Activated effector memory CD4-positive, alpha-beta T cell treated with anti-CD3 and anti-CD28 coated beads, Interleukin-2, amount 50 U/mL, for 16 hours (primary cell): Measurements from ENCODE around the gene CIAO1.
"Not testable (repeated sequence)": the region's sequence is repeated elsewhere in the genome, so short reads cannot be mapped to it uniquely, and the experiment has no call there.

Source experiments
- DNase-seq: peaks from one replicate; pipeline ENCODE4 v3.0.0-alpha.2; 2020

CIAO1 gene

DNA sequence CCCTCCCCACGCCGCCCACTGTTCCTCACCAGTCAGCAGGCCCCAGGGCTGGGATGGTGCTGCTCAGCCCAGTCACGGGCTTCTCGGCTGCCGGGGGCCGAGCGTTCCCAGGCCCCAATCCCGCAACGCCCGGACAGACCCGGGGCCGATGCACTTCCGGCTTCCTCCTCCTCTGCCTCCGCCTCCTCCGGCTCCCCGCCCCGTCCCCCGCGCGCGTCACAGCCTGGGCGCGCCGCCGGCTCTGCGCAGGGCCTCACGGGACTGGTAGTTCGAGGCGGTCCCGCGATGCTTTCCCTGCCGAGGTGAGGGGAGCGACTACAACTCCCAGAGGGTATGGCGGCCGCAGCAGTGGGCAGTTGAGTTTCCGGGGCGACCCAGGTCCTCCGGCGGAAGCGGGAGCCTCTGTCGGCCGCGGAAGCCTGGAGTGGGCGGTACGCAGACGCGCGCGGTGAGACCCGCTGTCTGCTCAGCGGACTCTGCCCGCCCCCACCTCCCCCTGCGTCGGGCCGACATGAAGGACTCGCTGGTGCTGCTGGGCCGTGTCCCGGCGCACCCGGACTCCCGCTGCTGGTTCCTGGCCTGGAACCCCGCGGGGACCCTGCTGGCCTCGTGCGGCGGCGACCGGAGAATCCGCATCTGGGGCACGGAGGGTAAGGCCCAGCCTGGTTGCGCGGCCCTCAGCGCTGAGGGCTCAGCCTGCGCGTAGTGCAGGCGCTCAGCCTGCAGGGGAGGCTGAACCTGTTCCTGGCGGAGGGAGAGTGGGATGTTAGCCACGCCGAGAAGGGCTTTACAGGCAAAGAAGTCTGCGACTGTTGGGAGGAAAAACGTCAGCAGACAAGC lies at the start of gene CIAO1, which contains the start of gene TMEM127:
CIAO1 (plus strand) TSS at position 386 of the 840 bp plus-strand sequence; CDS start at position 512, 126 bp downstream.
TMEM127 (minus strand) TSS at position 158 of the 840 bp plus-strand sequence. CDS start 616 bp downstream, outside the sequence.
- DNase-seq, result peak; percentile 99

GRCh38 chr2:96218508-96219131 lies 47.4 kb upstream of the CIAO1 start:
- DNase-seq, result no peak

GRCh38 chr2:96219959-96220358 lies 46.1 kb upstream of the CIAO1 start:
- not testable (repeated sequence) for DNase-seq

- DNase-seq, result not testable (repeated sequence)
Measured at GRCh38 chr2:96221106-96221505, 44.9 kb upstream of the CIAO1 start.

DNA sequence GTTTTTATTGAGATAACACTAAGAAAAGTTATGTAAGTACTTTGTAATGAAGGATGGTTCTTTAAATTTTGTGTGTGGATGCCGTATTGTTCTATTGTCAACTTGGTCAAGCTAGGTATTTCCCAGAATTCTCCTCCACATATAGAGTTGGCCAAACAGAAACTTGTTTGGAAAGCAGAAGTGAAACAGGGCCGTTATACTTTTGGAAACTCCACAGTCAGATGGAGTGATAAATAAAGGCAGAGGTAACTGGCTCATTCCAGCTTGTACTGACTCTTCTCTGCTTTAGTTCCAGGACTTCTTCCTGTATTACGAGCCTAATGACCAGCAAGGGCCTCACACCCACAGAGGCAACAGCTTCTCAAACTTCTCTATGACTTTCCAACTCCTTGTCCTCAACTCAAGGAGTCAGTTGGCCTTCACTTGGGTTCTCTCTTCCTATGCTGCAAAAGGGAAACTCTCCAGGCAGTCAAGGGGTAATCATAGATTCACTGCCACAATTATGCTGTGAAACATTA lies 41.0 kb upstream of the CIAO1 start:
- no peak for DNase-seq

DNA sequence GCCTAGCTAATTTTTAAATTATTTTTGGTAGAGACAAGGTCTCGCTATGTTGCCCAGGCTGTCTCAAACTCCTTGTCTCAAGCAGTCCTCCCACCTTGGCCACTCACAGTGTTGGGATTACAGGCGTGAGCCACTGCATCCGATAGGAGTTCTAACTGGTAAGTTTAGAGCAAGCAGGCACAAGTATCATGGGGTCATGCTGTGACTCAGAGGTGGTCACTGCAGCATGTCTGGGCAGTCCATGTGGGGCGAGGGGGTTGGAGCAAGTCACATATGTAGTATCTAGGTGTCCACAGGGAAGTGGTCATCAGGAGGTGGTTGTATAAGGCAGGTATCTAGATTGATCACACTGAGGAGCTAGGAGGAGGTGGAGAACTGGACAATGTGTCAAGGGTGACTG lies 34.7 kb upstream of the CIAO1 start:
- no peak for DNase-seq

GRCh38 chr2:96233436-96233835 lies 32.6 kb upstream of the CIAO1 start:
- DNase-seq, result no peak

DNA sequence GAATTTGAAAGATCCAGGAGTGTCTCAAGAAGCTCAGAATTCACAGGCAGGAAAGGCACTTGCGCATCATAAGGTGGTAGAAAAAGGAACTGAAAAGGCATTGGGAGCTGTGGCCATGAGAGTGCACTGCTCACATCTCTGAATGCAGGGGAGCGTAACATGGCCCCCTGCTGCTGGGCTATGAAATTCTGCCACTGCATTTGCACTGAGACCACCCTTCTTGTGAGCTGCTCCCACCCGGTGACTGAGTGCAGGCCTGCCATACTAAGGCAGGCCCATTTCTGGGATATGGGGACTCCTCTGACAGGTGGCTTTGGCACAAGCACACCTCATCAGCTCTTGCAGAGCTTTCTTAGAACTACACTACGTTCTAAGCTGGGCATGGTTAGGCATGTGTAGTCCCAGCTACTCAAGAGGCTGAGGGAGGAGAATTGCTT lies 32.1 kb upstream of the CIAO1 start:
- no peak for DNase-seq

- DNase-seq, result no peak
Measured at GRCh38 chr2:96236882-96237281, 29.1 kb upstream of the CIAO1 start.

DNA sequence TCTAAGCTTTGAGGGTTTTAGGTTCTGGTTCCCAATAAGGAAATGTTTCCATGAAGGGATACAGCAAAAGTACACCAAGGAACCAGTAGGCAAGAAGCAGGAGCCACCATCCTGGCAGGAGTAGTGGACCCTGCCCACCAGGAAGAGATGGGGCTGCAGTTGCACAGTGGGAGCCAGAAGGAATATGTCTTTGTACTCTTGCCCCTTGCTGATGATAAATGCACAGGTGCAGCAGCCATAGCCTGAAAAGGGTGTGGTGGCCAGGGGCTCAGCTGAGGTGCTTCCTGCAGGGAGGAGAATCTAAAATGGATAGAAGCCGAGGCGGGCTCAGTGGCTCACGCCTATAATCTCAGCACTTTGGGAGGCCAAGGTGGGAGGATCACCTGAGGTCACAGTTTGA lies 27.8 kb upstream of the CIAO1 start:
- DNase-seq, result no peak

- DNase-seq, result no peak
Measured at GRCh38 chr2:96239091-96239490, 26.9 kb upstream of the CIAO1 start.

DNA sequence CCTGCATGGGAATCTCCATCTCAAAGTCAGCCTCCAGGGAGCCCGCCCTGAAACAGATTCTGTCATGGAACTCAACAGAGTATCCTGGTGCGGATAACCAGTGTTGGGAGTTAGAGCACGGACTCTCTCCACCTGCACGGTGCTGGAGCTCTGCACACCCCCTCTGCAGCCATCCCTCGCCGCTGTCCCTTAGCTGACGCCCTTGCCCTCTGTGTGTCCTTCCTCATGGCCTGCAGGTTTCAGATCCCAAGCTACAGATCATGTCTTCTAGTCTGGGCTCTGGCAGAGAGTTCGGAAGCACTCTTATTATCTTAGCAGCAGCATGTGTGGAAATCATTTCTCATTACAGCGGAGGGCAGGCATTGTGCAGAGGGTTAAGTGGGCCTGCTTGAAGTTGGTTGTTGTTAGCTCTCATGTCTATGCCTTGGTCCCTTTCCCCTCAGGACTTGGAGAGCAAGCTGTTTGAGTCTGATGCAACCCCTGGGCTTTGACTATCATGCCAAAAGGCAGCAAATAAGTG lies 26.2 kb upstream of the CIAO1 start:
- DNase-seq, result no peak

- DNase-seq, result no peak
Measured at GRCh38 chr2:96240341-96241038, 25.5 kb upstream of the CIAO1 start.

DNA sequence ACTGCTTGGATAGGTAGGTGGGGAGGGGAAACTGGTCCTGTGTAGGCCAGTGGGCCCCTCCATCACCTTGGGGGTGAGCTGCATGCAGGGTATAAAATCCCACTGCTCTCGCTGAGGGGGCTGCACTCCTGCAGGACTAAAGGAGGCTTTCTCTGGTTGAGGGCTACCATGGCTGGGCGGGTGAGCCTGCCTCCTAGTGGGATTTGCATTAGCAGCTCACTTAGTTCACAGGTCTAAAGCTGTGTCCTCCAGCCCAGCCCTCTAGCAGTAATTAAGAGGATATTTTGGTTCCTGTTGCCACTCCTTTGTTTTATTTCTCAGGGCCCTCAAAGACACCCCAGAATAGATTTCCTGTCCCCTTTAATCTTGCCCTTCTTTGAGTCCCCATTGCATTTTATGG lies 24.8 kb upstream of the CIAO1 start:
- DNase-seq, result no peak

GRCh38 chr2:96241900-96242611 lies 24.0 kb upstream of the CIAO1 start:
- DNase-seq, result peak; percentile 79

- no peak for DNase-seq
Measured at GRCh38 chr2:96243843-96244242, 22.2 kb upstream of the CIAO1 start.

DNA sequence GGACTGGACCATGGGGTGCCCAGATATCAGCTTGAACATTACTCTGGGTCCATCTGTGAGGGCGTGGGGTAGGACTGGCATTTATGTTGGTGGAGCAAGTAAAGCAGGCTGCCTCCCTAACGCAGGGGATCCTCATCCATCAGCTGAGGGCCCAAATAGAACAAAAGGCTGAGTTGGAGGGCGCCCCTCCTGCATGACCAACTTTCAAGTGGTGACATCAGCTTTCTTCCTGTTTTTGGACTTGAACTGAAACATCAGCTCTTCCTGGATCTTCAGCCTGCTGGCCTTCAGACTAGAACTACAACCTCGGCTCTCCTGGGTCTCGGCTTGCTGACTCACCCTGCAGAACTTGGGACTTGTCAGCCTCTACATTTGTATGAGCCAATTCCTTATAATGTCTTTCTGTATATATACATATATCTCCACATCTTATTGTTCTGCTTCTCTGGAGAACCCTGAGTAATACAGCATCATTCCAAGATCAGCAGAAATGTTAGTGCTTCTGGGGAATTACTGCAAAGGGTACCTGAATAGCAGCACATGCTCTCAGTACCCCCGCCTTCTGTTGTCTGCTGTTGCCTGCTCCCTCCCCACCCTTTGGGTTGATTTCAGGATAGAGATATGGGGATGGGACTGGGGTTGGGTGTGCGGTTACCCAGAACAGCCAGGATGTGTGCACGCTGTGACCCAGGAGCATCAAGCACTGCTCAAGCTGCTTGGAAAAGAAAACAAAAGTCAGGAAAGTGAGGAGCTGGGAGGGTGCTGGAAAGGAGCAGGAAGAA lies 20.2 kb upstream of the CIAO1 start:
- no peak for DNase-seq

DNA sequence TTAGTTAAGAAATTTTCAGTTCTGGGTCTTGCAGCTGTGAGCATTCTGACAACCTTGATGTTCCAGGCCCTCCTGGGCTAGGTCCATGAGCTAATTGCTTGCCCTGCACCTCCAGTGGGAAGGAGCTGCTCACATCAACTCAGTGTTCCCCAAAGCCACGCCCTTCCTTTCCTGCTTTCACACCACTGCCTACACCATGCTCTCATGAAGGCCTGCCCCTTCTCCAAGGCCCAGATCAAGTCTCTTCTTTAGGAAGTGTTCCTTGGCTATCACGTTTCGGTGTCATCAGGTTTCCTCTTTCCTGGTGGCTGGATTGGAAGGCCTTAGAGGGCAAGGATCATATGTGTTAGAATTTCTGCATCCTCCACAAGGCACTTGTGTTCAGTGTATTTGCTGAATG lies 19.0 kb upstream of the CIAO1 start:
- DNase-seq, result no peak

- no peak for DNase-seq
Measured at GRCh38 chr2:96247896-96248295, 18.1 kb upstream of the CIAO1 start.

GRCh38 chr2:96248624-96249023 lies 17.4 kb upstream of the CIAO1 start:
- DNase-seq, result no peak

DNA sequence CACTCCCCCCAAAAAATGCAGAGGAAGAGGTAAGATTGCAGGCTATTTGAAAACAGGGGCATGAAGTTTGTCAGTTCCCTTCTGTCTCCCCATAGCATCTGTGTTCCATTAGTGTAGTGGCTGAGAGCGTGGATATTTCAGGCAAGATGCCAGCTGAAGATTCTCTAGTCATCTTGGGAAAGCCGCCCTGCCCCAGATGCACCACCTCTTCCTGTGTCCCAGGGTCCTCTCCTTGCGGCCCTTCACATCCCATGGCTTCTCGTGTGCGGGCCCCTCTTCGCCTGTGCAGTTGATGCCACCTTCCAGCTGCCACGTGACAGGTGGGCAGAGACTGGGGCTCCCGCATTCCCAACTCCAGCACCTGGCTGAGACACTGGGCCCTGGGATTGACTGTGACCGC lies 16.4 kb upstream of the CIAO1 start:
- DNase-seq, result no peak

DNA sequence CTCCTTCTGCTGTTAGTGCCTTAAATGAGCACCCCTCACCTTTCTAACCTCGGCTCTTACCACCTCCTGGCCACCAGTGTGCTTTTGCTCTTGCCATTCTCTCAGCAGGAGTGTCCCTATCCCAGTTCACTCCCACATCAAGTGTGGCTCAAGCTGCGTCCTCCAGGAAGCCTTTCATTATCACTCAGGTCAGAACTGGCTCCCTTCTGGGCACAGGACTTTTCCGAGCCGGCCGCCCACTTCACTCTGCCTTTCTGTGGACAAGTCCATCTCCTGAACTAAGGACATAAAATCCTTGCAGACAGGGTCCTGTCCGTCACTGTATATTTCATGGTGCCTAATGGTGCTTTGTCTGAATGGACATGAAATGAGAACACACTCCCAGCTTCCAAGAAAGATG lies 15.8 kb upstream of the CIAO1 start:
- no peak for DNase-seq
